Parathyroid adenoma (tissue), 2 donors: Measurements from ENCODE around the gene RGS18.
"Not testable (repeated sequence)": the region's sequence is repeated elsewhere in the genome, so short reads cannot be mapped to it uniquely, and the experiment has no call there.

Experiments
- H2AFZ ChIP-seq: fragments of 300-600 bp; sonication (generic); one replicate; pipeline ENCODE4 v1.7.0; 2017; ENCODE audit warnings: antibody characterized with exemption, mild to moderate bottlenecking
- H3K27ac ChIP-seq: fragments of 300-600 bp; sonication (generic); one replicate; pipeline ENCODE4 v1.7.0; 2017
- H3K27me3 ChIP-seq: fragments of 300-600 bp; sonication (generic); one replicate; pipeline ENCODE4 v1.7.0; 2017; ENCODE audit warnings: low read length; ENCODE audit not compliant: control insufficient read depth, insufficient read depth
- H3K36me3 ChIP-seq: fragments of 300-600 bp; sonication (generic); one replicate; pipeline ENCODE4 v1.7.0; 2017; ENCODE audit warnings: low read length; ENCODE audit not compliant: control insufficient read depth, insufficient read depth
- H3K4me1 ChIP-seq: fragments of 300-600 bp; sonication (generic); one replicate; pipeline ENCODE4 v1.7.0; 2017; ENCODE audit warnings: control low read depth
- H3K4me2 ChIP-seq: fragments of 300-600 bp; sonication (generic); one replicate; pipeline ENCODE4 v1.7.0; 2017; ENCODE audit warnings: low read length
- H3K4me3 ChIP-seq: fragments of 300-600 bp; sonication (generic); one replicate; pipeline ENCODE4 v1.7.0; 2017; ENCODE audit warnings: low read depth, low read length
- H3K79me2 ChIP-seq: fragments of 300-600 bp; sonication (generic); one replicate; pipeline ENCODE4 v1.7.0; 2017; ENCODE audit warnings: control low read depth
- H3K9ac ChIP-seq: fragments of 300-600 bp; sonication (generic); one replicate; pipeline ENCODE4 v1.7.0; 2017; ENCODE audit warnings: mild to moderate bottlenecking
- H3K9me3 ChIP-seq: fragments of 300-600 bp; sonication (generic); one replicate; pipeline ENCODE4 v1.7.0; 2017; ENCODE audit warnings: low read length; ENCODE audit not compliant: control insufficient read depth
- CTCF ChIP-seq: fragments of 300-600 bp; sonication (generic); IDR thresholded peaks from one replicate; pipeline ENCODE4 v1.7.0; 2017; ENCODE audit warnings: antibody characterized with exemption, mild to moderate bottlenecking
- donor health status: primary hyperparathyroidism.

Gene RGS18

GRCh38 chr1:192160196-192160595, 1.9 kb downstream of the RGS18 start:
- Histone ChIP-seq H3K79me2 (no peaks in the 10 kb centered on the region), H3K4me1 (no peaks in the 10 kb centered on the region), H3K4me2 (no peak overlapping the region), H3K9me3 (no peaks in the 10 kb centered on the region), H3K27ac (no peak overlapping the region), H2AFZ (no peak overlapping the region), H3K9ac (no peak overlapping the region), H3K36me3 (no peaks in the 10 kb centered on the region), H3K27me3 (no peaks in the 10 kb centered on the region), H3K4me3 (no peak overlapping the region)
- TF ChIP-seq CTCF, result no peak

GRCh38 chr1:192161976-192162375, 3.7 kb downstream of the RGS18 start:
- no peak for TF ChIP-seq CTCF
- H3K27me3 ChIP-seq, result no peaks in the 10 kb centered on the region
- no peaks in the 10 kb centered on the region for H3K4me1 ChIP-seq
- H3K4me2 ChIP-seq, result no peak overlapping the region
- H3K79me2 ChIP-seq, result no peaks in the 10 kb centered on the region
- no peak overlapping the region for H3K9ac ChIP-seq
- H3K36me3 ChIP-seq, result no peaks in the 10 kb centered on the region
- no peak overlapping the region for H3K27ac ChIP-seq
- H3K9me3 ChIP-seq, result no peaks in the 10 kb centered on the region
- no peak overlapping the region for H2AFZ ChIP-seq
- H3K4me3 ChIP-seq, result no peak overlapping the region

GRCh38 chr1:192162376-192162775, 4.1 kb downstream of the RGS18 start:
- no peak overlapping the region for H3K27ac ChIP-seq
- H3K4me2 ChIP-seq, result no peak overlapping the region
- H3K27me3 ChIP-seq, result no peaks in the 10 kb centered on the region
- H3K4me3 ChIP-seq, result no peak overlapping the region
- H3K4me1 ChIP-seq, result no peaks in the 10 kb centered on the region
- TF ChIP-seq CTCF, result no peak
- H3K9me3 ChIP-seq, result no peaks in the 10 kb centered on the region
- no peaks in the 10 kb centered on the region for H3K36me3 ChIP-seq
- H2AFZ ChIP-seq, result no peak overlapping the region
- no peak overlapping the region for H3K9ac ChIP-seq
- no peaks in the 10 kb centered on the region for H3K79me2 ChIP-seq

- not testable (repeated sequence) for H3K9me3 ChIP-seq, H3K79me2 ChIP-seq, H3K36me3 ChIP-seq, H3K4me3 ChIP-seq, H3K4me1 ChIP-seq, H2AFZ ChIP-seq, H3K9ac ChIP-seq, H3K27me3 ChIP-seq, H3K27ac ChIP-seq, H3K4me2 ChIP-seq
These were observed 6.7 kb downstream of the RGS18 start for GRCh38 chr1:192165002-192165401.

- H3K9me3 ChIP-seq, result no peaks in the 10 kb centered on the region
- H3K27ac ChIP-seq, result no peak overlapping the region
- no peaks in the 10 kb centered on the region for H3K4me1 ChIP-seq
- H3K79me2 ChIP-seq, result no peaks in the 10 kb centered on the region
- no peaks in the 10 kb centered on the region for H3K27me3 ChIP-seq
- H3K36me3 ChIP-seq, result no peaks in the 10 kb centered on the region
- no peak overlapping the region for H3K4me3 ChIP-seq
- no peak for TF ChIP-seq CTCF
- H3K9ac ChIP-seq, result no peak overlapping the region
- no peak overlapping the region for H2AFZ ChIP-seq
- no peak overlapping the region for H3K4me2 ChIP-seq
These were observed 8.7 kb downstream of the RGS18 start for GRCh38 chr1:192167011-192167410.
